Osteocyte (in vitro differentiated cells): ENCODE data around the gene CNPY4. TPM values are rescaled to one million over a fixed set of nuclear protein-coding genes. Genes with fewer than 3 reads are reported as not detected.
A peak's percentile ranks its signal among the peaks of the same experiment; 100 is the strongest.

Experiments
- DNase-seq: peaks from one replicate; pipeline ENCODE4 v3.0.0; 2021; ENCODE audit warnings: mixed read lengths; ENCODE audit not compliant: unreplicated experiment; ENCODE audit errors: extremely low spot score
- H3K27ac Mint-ChIP-seq: one replicate; pipeline ENCODE4 v1.8.0; 2021; ENCODE audit warnings: mild to moderate bottlenecking, mixed read lengths; ENCODE audit not compliant: unreplicated experiment
- H3K27me3 Mint-ChIP-seq: one replicate; pipeline ENCODE4 v1.8.0; 2021; ENCODE audit warnings: mixed read lengths; ENCODE audit not compliant: unreplicated experiment
- H3K36me3 Mint-ChIP-seq: one replicate; pipeline ENCODE4 v1.8.0; 2021; ENCODE audit warnings: mixed read lengths; ENCODE audit not compliant: unreplicated experiment
- H3K4me1 Mint-ChIP-seq: one replicate; pipeline ENCODE4 v1.8.0; 2021; ENCODE audit warnings: mixed read lengths; ENCODE audit not compliant: unreplicated experiment
- H3K4me3 Mint-ChIP-seq: one replicate; pipeline ENCODE4 v1.8.0; 2021; ENCODE audit warnings: mild to moderate bottlenecking, moderate library complexity, mixed read lengths; ENCODE audit not compliant: unreplicated experiment
- H3K9me3 Mint-ChIP-seq: one replicate; pipeline ENCODE4 v1.8.0; 2021; ENCODE audit warnings: mixed read lengths; ENCODE audit not compliant: unreplicated experiment
- total RNA-seq: library from RNA; stranded (reverse); gene quantifications from 2 replicates; pipeline ENCODE4 v1.2.1, GENCODE V29; 2021
- TF ChIP-seq, protein P1 (sequence below): fragments of 200-600 bp; sonication (generic); IDR thresholded peaks from 2 replicates; pipeline ENCODE4 v1.5.0; 2021; ENCODE audit warnings: antibody characterized with exemption, mild to moderate bottlenecking, moderate library complexity

CNPY4 gene
- total RNA-seq, 1 donor from 2014 or later, result 33.6 TPM

DNA sequence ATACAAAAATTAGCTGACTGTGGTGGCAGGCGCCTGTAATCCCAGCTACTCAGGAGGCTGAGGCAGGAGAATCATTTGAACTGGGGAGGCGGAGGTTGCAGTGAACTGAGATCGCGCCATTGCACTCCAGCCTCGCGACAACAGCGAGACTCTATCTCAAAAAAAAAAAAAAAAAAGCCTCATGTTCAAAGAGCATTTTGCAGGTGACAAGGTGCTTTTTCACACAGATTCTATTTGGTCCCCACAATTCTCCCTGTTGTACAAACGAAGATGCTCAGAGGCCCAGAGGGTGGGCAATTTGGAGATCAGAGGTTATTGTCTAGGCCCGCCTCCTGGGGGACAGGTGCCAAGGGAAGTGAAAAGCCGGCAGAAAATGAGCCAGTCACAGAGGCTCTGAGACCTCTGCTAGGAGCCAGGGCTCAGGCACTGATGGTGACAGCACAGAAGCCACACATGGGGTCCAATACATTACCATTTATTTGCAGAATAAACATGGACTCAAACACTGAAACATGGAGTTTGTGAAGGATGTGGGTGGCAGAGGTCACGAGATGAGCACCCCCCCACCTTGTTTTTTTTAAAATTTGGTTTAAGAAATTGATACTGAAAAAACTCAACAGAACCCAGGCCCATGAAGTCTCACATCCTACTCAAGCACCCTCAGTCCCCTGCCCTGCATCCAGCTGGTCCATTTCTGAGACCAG lies 49.9 kb downstream of the CNPY4 start:
- Mint-ChIP-seq H3K27me3 (peaks cover 15% of the 10 kb centered on the region), H3K4me3 (no peak overlapping the region), H3K27ac (no peak overlapping the region), H3K9me3 (no peaks in the 10 kb centered on the region), H3K36me3 (peaks cover 4% of the 10 kb centered on the region), H3K4me1 (peaks cover 24% of the 10 kb centered on the region)
- TF ChIP-seq, protein P1, sequence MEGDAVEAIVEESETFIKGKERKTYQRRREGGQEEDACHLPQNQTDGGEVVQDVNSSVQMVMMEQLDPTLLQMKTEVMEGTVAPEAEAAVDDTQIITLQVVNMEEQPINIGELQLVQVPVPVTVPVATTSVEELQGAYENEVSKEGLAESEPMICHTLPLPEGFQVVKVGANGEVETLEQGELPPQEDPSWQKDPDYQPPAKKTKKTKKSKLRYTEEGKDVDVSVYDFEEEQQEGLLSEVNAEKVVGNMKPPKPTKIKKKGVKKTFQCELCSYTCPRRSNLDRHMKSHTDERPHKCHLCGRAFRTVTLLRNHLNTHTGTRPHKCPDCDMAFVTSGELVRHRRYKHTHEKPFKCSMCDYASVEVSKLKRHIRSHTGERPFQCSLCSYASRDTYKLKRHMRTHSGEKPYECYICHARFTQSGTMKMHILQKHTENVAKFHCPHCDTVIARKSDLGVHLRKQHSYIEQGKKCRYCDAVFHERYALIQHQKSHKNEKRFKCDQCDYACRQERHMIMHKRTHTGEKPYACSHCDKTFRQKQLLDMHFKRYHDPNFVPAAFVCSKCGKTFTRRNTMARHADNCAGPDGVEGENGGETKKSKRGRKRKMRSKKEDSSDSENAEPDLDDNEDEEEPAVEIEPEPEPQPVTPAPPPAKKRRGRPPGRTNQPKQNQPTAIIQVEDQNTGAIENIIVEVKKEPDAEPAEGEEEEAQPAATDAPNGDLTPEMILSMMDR, result no peak
- DNase-seq, result no peak

DNA sequence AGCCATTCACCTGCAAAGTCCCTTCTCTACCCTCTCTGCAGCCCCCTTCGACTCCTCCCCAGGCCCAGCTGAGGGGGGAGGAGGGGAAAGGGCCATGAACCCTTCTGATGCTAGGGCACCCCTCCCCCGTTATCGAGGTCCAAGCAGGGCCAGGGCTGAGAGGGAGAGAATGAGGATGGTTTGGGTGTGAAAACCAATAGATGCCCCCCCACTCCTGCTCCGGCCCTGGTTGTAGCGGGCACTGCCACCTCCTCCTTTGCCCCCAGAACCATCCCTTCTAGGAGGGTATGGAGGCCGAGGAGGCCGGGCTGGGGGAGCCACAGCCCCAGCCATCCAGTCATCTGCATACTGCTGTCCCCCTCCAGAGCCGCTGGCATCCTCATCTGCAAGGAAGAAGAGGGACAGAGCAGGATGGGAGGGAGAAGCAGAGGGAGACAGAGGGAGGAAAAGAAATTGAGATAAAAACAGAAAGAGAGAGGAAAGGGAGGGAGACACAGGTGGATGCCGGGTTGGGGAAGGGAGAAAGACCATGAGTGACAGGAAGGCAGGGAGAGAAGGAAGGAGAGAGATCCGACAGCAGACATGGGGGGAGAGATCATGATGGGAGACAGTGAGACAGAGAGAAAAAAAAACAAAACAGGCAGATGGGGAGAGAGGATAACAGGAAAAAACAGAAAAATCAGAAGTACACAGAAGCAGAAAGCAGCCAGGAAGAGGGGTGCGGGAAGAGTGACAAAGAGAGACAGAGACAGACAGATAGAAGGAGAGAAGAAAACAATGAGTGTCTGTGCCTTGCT lies 50.9 kb downstream of the CNPY4 start:
- peaks cover 15% of the 10 kb centered on the region for H3K27me3 Mint-ChIP-seq
- H3K9me3 Mint-ChIP-seq, result no peaks in the 10 kb centered on the region
- no peak overlapping the region for H3K27ac Mint-ChIP-seq
- H3K4me1 Mint-ChIP-seq, result peaks cover 26% of the 10 kb centered on the region
- TF ChIP-seq, protein P1, result no peak
- peak overlapping the region; percentile 38 for H3K4me3 Mint-ChIP-seq
- DNase-seq, result no peak
- H3K36me3 Mint-ChIP-seq, result peaks cover 4% of the 10 kb centered on the region

GRCh38 chr7:100171087-100171681 lies 51.8 kb downstream of the CNPY4 start:
- Mint-ChIP-seq H3K4me3 (no peak overlapping the region), H3K27ac (no peak overlapping the region), H3K9me3 (no peaks in the 10 kb centered on the region), H3K27me3 (peaks cover 12% of the 10 kb centered on the region), H3K36me3 (peaks cover 4% of the 10 kb centered on the region), H3K4me1 (peaks cover 30% of the 10 kb centered on the region)
- TF ChIP-seq, protein P1, result no peak
- DNase-seq, result no peak

GRCh38 chr7:100171840-100172239 lies 52.4 kb downstream of the CNPY4 start:
- Mint-ChIP-seq H3K4me3 (peak overlapping the region; percentile 39), H3K27ac (no peak overlapping the region), H3K9me3 (no peaks in the 10 kb centered on the region), H3K4me1 (peaks cover 34% of the 10 kb centered on the region), H3K27me3 (peaks cover 7% of the 10 kb centered on the region), H3K36me3 (peaks cover 4% of the 10 kb centered on the region)
- TF ChIP-seq, protein P1, result no peak
- DNase-seq, result no peak
